H9 (cell line): ENCODE data around the gene TENT5A. TPM values are rescaled to one million over a fixed set of nuclear protein-coding genes. Genes with fewer than 3 reads are reported as not detected.

Source experiments
- DNase-seq: peaks from one replicate; pipeline ENCODE4 v3.0.0-alpha.2; 2017
- H2AFZ ChIP-seq: one replicate; pipeline ENCODE4 v1.6.1; 2013; ENCODE audit warnings: mild to moderate bottlenecking, low read length, control low read depth, moderate library complexity
- H2AK5ac ChIP-seq: 2 replicates; pipeline ENCODE4 v1.6.1; 2013; ENCODE audit warnings: low read length, control low read depth, mixed read lengths; ENCODE audit not compliant: insufficient read length
- H2BK120ac ChIP-seq: one replicate; pipeline ENCODE4 v1.6.1; 2013; ENCODE audit warnings: low read depth, mild to moderate bottlenecking, low read length, control low read depth, inconsistent platforms; ENCODE audit not compliant: poor library complexity, severe bottlenecking
- H2BK12ac ChIP-seq: 2 replicates; pipeline ENCODE4 v1.6.1; 2013; ENCODE audit warnings: low read length, control low read depth, mixed read lengths, low read depth; ENCODE audit not compliant: insufficient read length
- H2BK15ac ChIP-seq: 2 replicates; pipeline ENCODE4 v1.6.1; 2013; ENCODE audit warnings: low read depth, low read length, control low read depth
- H2BK20ac ChIP-seq: one replicate; pipeline ENCODE4 v1.6.1; 2013; ENCODE audit warnings: low read depth, mild to moderate bottlenecking, low read length, control low read depth, inconsistent platforms; ENCODE audit not compliant: poor library complexity, severe bottlenecking
- H2BK5ac ChIP-seq: 2 replicates; pipeline ENCODE4 v1.6.1; 2013; ENCODE audit warnings: low read length, control low read depth, mixed read lengths; ENCODE audit not compliant: insufficient read length
- H3K14ac ChIP-seq: 2 replicates; pipeline ENCODE4 v1.6.1; 2013; ENCODE audit warnings: low read length, control low read depth; ENCODE audit not compliant: insufficient read depth
- H3K18ac ChIP-seq: 2 replicates; pipeline ENCODE4 v1.6.1; 2013; ENCODE audit warnings: low read depth, mild to moderate bottlenecking, mixed read lengths, low read length, control low read depth; ENCODE audit not compliant: insufficient read length
- H3K23ac ChIP-seq: 2 replicates; pipeline ENCODE4 v1.6.1; 2013; ENCODE audit warnings: low read length, control low read depth, mixed read lengths, low read depth; ENCODE audit not compliant: insufficient read length
- H3K23me2 ChIP-seq: 2 replicates; pipeline ENCODE4 v1.6.1; 2013; ENCODE audit warnings: low read depth, mild to moderate bottlenecking, mixed read lengths, low read length, control low read depth; ENCODE audit not compliant: insufficient read length, poor library complexity, severe bottlenecking
- H3K27ac ChIP-seq: 2 replicates; pipeline ENCODE4 v1.5.1; 2013; ENCODE audit warnings: low read length, control low read depth, mixed read lengths, low read depth; ENCODE audit not compliant: insufficient read length
- H3K27me3 ChIP-seq: 2 replicates; pipeline ENCODE4 v1.6.1; 2013; ENCODE audit warnings: low read length, control low read depth, inconsistent platforms; ENCODE audit not compliant: insufficient read depth
- H3K4ac ChIP-seq: 2 replicates; pipeline ENCODE4 v1.6.1; 2013; ENCODE audit warnings: low read depth, mild to moderate bottlenecking, control low read depth, inconsistent platforms, low read length, moderate library complexity
- H3K4me1 ChIP-seq: 2 replicates; pipeline ENCODE4 v1.6.1; 2013; ENCODE audit warnings: low read length, control low read depth, inconsistent platforms; ENCODE audit not compliant: insufficient read depth
- H3K4me2 ChIP-seq: 2 replicates; pipeline ENCODE4 v1.6.1; 2013; ENCODE audit warnings: low read length, control low read depth, mixed read lengths; ENCODE audit not compliant: insufficient read length, insufficient read depth
- H3K56ac ChIP-seq: 2 replicates; pipeline ENCODE4 v1.6.1; 2013; ENCODE audit warnings: low read depth, mild to moderate bottlenecking, mixed read lengths, low read length, control low read depth; ENCODE audit not compliant: insufficient read length
- H3K79me1 ChIP-seq: 2 replicates; pipeline ENCODE4 v1.6.1; 2013; ENCODE audit warnings: low read depth, mild to moderate bottlenecking, moderate library complexity, low read length, control low read depth, inconsistent platforms; ENCODE audit not compliant: insufficient read depth, poor library complexity, severe bottlenecking
- H3K79me2 ChIP-seq: 2 replicates; pipeline ENCODE4 v1.6.1; 2013; ENCODE audit warnings: low read length, control low read depth, inconsistent platforms; ENCODE audit not compliant: insufficient read depth
- H3K9ac ChIP-seq: 2 replicates; pipeline ENCODE4 v1.6.1; 2013; ENCODE audit warnings: low read length, control low read depth, mixed read lengths; ENCODE audit not compliant: insufficient read length; ENCODE audit errors: extremely low read depth
- H3K9me3 ChIP-seq: one replicate; pipeline ENCODE4 v1.6.1; 2013; ENCODE audit warnings: low read depth, low read length, inconsistent platforms; ENCODE audit not compliant: control insufficient read depth
- H3T11ph ChIP-seq: one replicate; pipeline ENCODE4 v1.6.1; 2013; ENCODE audit warnings: mild to moderate bottlenecking, low read length, control low read depth, inconsistent platforms
- H4K20me1 ChIP-seq: one replicate; pipeline ENCODE4 v1.6.1; 2013; ENCODE audit not compliant: control insufficient read depth, insufficient read length, insufficient read depth
- H4K5ac ChIP-seq: 2 replicates; pipeline ENCODE4 v1.6.1; 2013; ENCODE audit warnings: low read depth, mild to moderate bottlenecking, mixed read lengths, low read length, control low read depth; ENCODE audit not compliant: insufficient read length
- H4K8ac ChIP-seq: replicated peaks from 2 replicates; pipeline ENCODE4 v1.6.1; 2013; ENCODE audit warnings: low read length, control low read depth, mixed read lengths, low read depth; ENCODE audit not compliant: insufficient read length
- H4K91ac ChIP-seq: 2 replicates; pipeline ENCODE4 v1.6.1; 2013; ENCODE audit warnings: low read depth, mild to moderate bottlenecking, moderate library complexity, mixed read lengths, low read length, control low read depth; ENCODE audit not compliant: insufficient read length
- H3K27ac Mint-ChIP-seq, 3 experiments: 2 replicates in 2 of 3; 3 replicates in 1 of 3; pipeline ENCODE4 v1.8.0; 2020 to 2021; ENCODE audit warnings: mixed read lengths in 3 of 3, mild to moderate bottlenecking in 1 of 3, moderate library complexity in 1 of 3
- H3K27me3 Mint-ChIP-seq: 2 replicates; pipeline ENCODE4 v1.8.0; 2021; ENCODE audit warnings: low read depth, mild to moderate bottlenecking, moderate library complexity, mixed read lengths
- H3K36me3 Mint-ChIP-seq, 3 experiments: 2 replicates in 2 of 3; 3 replicates in 1 of 3; pipeline ENCODE4 v1.8.0; 2020 to 2021; ENCODE audit warnings: low read depth in 3 of 3, mixed read lengths in 3 of 3; ENCODE audit not compliant: insufficient read depth in 1 of 3
- H3K4me1 Mint-ChIP-seq, 2 experiments: 2 replicates each; pipeline ENCODE4 v1.8.0; 2020; ENCODE audit warnings: mixed read lengths in 2 of 2
- H3K4me3 Mint-ChIP-seq, 2 experiments: 2 replicates in 1 of 2; 3 replicates in 1 of 2; pipeline ENCODE4 v1.8.0; 2020 to 2021; ENCODE audit warnings: mild to moderate bottlenecking in 2 of 2, mixed read lengths in 2 of 2, moderate library complexity in 1 of 2
- H3K9me3 Mint-ChIP-seq, 2 experiments: 2 replicates in 1 of 2; 3 replicates in 1 of 2; pipeline ENCODE4 v1.8.0; 2020; ENCODE audit warnings: mild to moderate bottlenecking in 2 of 2, mixed read lengths in 2 of 2, moderate library complexity in 1 of 2
- CTCF ChIP-seq: fragments of 200-600 bp; sonication (generic); conservative IDR thresholded peaks from 3 replicates; pipeline ENCODE4 v1.8.0; 2021; ENCODE audit warnings: antibody characterized with exemption, mild to moderate bottlenecking
- total RNA-seq: library from RNA; stranded (reverse); gene quantifications from 2 replicates; pipeline ENCODE4 v1.2.1, GENCODE V29; 2021

Gene TENT5A
- total RNA-seq, 1 experiment from 2014 or later = 1.4 TPM

- H2BK12ac ChIP-seq = peak overlapping the region; percentile 87
- no peak overlapping the region for H2BK15ac ChIP-seq
- Mint-ChIP-seq H3K27me3 (no peaks in the 10 kb centered on the region), H3K4me3 (no peak overlapping the region), H3K27ac (peak overlapping the region in 2 of 3 experiments; percentile 41 to 90; a peak in 5 of 7 replicates), H3K36me3 (no peaks in the 10 kb centered on the region; a peak in 1 of 7 replicates), H3K4me1 (peaks cover 43 to 57% of the 10 kb centered on the region in 2 experiments), H3K9me3 (no peaks in the 10 kb centered on the region)
- H3K4ac ChIP-seq = no peak overlapping the region
- no peak overlapping the region for H4K5ac ChIP-seq
- peaks cover 4% of the 10 kb centered on the region; the same call in 1 of the 2 replicates for H3K4me1 ChIP-seq
- no peak overlapping the region for H3K23ac ChIP-seq
- no peak overlapping the region for H3K27ac ChIP-seq
- no peak overlapping the region for H2AK5ac ChIP-seq
- no peaks in the 10 kb centered on the region for H3K9me3 ChIP-seq
- no peak for DNase-seq
- no peak overlapping the region for H2BK20ac ChIP-seq
- no peak overlapping the region for H3T11ph ChIP-seq
- H3K9ac ChIP-seq = no peak overlapping the region
- H3K27me3 ChIP-seq = no peaks in the 10 kb centered on the region
- no peak overlapping the region for H2BK5ac ChIP-seq
- no peaks in the 10 kb centered on the region for H4K20me1 ChIP-seq
- H2BK120ac ChIP-seq = no peak overlapping the region
- no peaks in the 10 kb centered on the region for H3K79me1 ChIP-seq
- no peak overlapping the region for H2AFZ ChIP-seq
- no peak overlapping the region for H3K14ac ChIP-seq
- no peak overlapping the region for H4K91ac ChIP-seq
- no peaks in the 10 kb centered on the region for H3K79me2 ChIP-seq
- no peak overlapping the region for H4K8ac ChIP-seq
- no peak for TF ChIP-seq CTCF
- no peak overlapping the region for H3K4me2 ChIP-seq
- no peaks in the 10 kb centered on the region for H3K23me2 ChIP-seq
- H3K18ac ChIP-seq = no peak overlapping the region
- no peak overlapping the region for H3K56ac ChIP-seq
Observed at GRCh38 chr6:81788748-81789147, 36.3 kb upstream of the TENT5A start.
